ENCODE data around the gene ARID3B. TPM values are rescaled to one million over a fixed set of nuclear protein-coding genes. Genes with fewer than 3 reads are reported as not detected.

ARID3B gene
- total RNA-seq, 1 experiment from 2014 or later: 101 TPM

DNA sequence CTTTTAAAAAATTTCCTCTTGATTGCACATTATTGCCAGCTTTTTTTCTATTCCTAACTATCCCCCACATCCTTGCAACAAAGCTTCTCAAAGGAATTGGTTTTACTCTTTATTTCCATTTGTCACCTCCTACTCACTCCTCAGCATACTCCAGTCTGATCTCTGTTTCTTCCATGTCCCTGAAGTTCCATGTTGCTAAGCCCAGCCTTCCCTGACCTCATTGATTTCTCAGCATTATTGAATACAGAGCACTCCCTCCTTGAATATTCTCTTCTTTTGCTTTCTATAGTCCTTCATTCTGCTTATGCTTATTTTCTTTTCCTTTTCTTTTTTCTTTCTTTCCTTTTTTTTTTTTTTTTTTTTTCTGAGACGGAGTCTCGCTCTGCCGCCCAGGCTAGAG, 10.7 kb downstream of the ARID3B start:
- WGBS (ENCODE audit: extremely low coverage, insufficient read length, low lambda C conversion rate): no CpG with 5 or more reads among the region's 3 CpGs
- Histone ChIP-seq H3K56ac (ENCODE audit: insufficient read length, low read depth, low read length) (no peak overlapping the region), H4K8ac (replicated peaks; ENCODE audit: insufficient read length, low read depth, low read length) (no peak overlapping the region), H3K18ac (ENCODE audit: insufficient read length, low read depth, low read length) (no peak overlapping the region), H3K79me2 (ENCODE audit: insufficient read depth, low read length) (peaks cover 29% of the 10 kb centered on the region; the same call in 1 of the 2 replicates), H4K5ac (ENCODE audit: insufficient read length, low read depth, low read length) (no peak overlapping the region), H2AFZ (ENCODE audit: low read length) (no peak overlapping the region), H3K23ac (ENCODE audit: insufficient read length, low read depth, low read length) (no peak overlapping the region), H3K4ac (ENCODE audit: low read depth, low read length) (no peak overlapping the region), H3T11ph (ENCODE audit: low read length) (no peak overlapping the region), H2BK20ac (ENCODE audit: low read depth, low read length, poor library complexity, severe bottlenecking) (no peak overlapping the region), H2AK5ac (ENCODE audit: insufficient read length, low read length) (no peak overlapping the region), H3K27me3 (ENCODE audit: insufficient read depth, low read length) (no peaks in the 10 kb centered on the region), H3K9ac (ENCODE audit: extremely low read depth, insufficient read length, low read length) (no peak overlapping the region), H4K91ac (ENCODE audit: insufficient read length, low read depth, low read length) (no peak overlapping the region), H4K20me1 (ENCODE audit: control insufficient read depth, insufficient read depth, insufficient read length) (no peaks in the 10 kb centered on the region), H2BK12ac (ENCODE audit: insufficient read length, low read depth, low read length) (no peak overlapping the region), H3K14ac (ENCODE audit: insufficient read depth, low read length) (no peak overlapping the region), H2BK15ac (ENCODE audit: low read depth, low read length) (no peak overlapping the region), H3K9me3 (ENCODE audit: control insufficient read depth, low read depth, low read length) (no peaks in the 10 kb centered on the region), H3K79me1 (ENCODE audit: insufficient read depth, low read depth, low read length, poor library complexity, severe bottlenecking) (peaks cover 13% of the 10 kb centered on the region), H3K4me1 (ENCODE audit: insufficient read depth, low read length) (no peaks in the 10 kb centered on the region), H2BK120ac (ENCODE audit: low read depth, low read length, poor library complexity, severe bottlenecking) (no peak overlapping the region), H3K4me2 (ENCODE audit: insufficient read depth, insufficient read length, low read length) (no peak overlapping the region), H2BK5ac (ENCODE audit: insufficient read length, low read length) (no peak overlapping the region), H3K23me2 (ENCODE audit: insufficient read length, low read depth, low read length, poor library complexity, severe bottlenecking) (no peaks in the 10 kb centered on the region), H3K27ac (ENCODE audit: insufficient read length, low read depth, low read length) (no peak overlapping the region)
- no peak for DNase-seq
- Mint-ChIP-seq H3K27ac (peak overlapping the region in 2 of 3 experiments; percentile 4 to 79; a peak in 3 of 7 replicates), H3K9me3 (no peaks in the 10 kb centered on the region), H3K4me1 (peaks cover 5 to 11% of the 10 kb centered on the region in 2 experiments; a peak in 3 of 4 replicates), H3K36me3 (ENCODE audit: insufficient read depth in 1 of 3, low read depth in 3 of 3) (peaks cover 30 to 81% (median 81%) of the 10 kb centered on the region in 3 experiments), H3K27me3 (ENCODE audit: low read depth) (no peaks in the 10 kb centered on the region), H3K4me3 (no peak overlapping the region)
- TF ChIP-seq, protein P1, sequence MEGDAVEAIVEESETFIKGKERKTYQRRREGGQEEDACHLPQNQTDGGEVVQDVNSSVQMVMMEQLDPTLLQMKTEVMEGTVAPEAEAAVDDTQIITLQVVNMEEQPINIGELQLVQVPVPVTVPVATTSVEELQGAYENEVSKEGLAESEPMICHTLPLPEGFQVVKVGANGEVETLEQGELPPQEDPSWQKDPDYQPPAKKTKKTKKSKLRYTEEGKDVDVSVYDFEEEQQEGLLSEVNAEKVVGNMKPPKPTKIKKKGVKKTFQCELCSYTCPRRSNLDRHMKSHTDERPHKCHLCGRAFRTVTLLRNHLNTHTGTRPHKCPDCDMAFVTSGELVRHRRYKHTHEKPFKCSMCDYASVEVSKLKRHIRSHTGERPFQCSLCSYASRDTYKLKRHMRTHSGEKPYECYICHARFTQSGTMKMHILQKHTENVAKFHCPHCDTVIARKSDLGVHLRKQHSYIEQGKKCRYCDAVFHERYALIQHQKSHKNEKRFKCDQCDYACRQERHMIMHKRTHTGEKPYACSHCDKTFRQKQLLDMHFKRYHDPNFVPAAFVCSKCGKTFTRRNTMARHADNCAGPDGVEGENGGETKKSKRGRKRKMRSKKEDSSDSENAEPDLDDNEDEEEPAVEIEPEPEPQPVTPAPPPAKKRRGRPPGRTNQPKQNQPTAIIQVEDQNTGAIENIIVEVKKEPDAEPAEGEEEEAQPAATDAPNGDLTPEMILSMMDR (conservative IDR thresholded peaks at IDR 0.05): no peak
